GM12872 (cell line): Measurements from ENCODE around the gene SRPK2.

Source experiments
- CTCF ChIP-seq: IDR thresholded peaks from 3 replicates; pipeline ENCODE4 v1.5.1; 2011; ENCODE audit warnings: low read depth, mild to moderate bottlenecking, low read length, moderate library complexity; ENCODE audit not compliant: insufficient read depth

SRPK2 gene

GRCh38 chr7:105227391-105227790, 161.3 kb downstream of the SRPK2 start:
- TF ChIP-seq CTCF = no peak

- no peak for TF ChIP-seq CTCF
Measured at GRCh38 chr7:105224884-105225651, 163.7 kb downstream of the SRPK2 start.

GRCh38 chr7:105222953-105223352, 165.8 kb downstream of the SRPK2 start:
- TF ChIP-seq CTCF = no peak

GRCh38 chr7:105219771-105220160, 169.0 kb downstream of the SRPK2 start:
- no peak for TF ChIP-seq CTCF

- no peak for TF ChIP-seq CTCF
Measured at GRCh38 chr7:105218939-105219770, 169.6 kb downstream of the SRPK2 start.

GRCh38 chr7:105218215-105218614, 170.5 kb downstream of the SRPK2 start:
- no peak for TF ChIP-seq CTCF

GRCh38 chr7:105216786-105217185, 171.9 kb downstream of the SRPK2 start:
- no peak for TF ChIP-seq CTCF
